Pancreas (tissue), 10 donors: ENCODE measurements around the gene DHRS1. TPM values are rescaled to one million over a fixed set of nuclear protein-coding genes. Genes with fewer than 3 reads are reported as not detected.

Experiments
- ATAC-seq, 4 donors: fragments of 200-7000 bp; cut with Tn5 transposase; one replicate each; pipeline versions ENCODE4 v1.8.0 to v1.9.1; 2020; ENCODE audit warnings: mild to moderate bottlenecking in 4 of 4, moderate library complexity in 4 of 4
- DNase-seq, 6 donors: peaks; one replicate each; pipeline ENCODE4 v3.0.0-alpha.2; 2020
- FAIRE-seq: peaks from 2 replicates; lab custom pipeline; 2012; peaks lifted over from hg19 to GRCh38; lab: Jason Lieb, UNC
- H3K27ac ChIP-seq, 4 donors: fragments of 200-600 bp; sonication (generic); 1 replicate in 3 of 4; 2 replicates in 1 of 4; pipeline versions ENCODE4 v1.5.0 to v1.8.0; 2020
- H3K27me3 ChIP-seq, 4 donors: fragments of 200-600 bp; one replicate each; pipeline ENCODE4 v1.8.0; 2021
- H3K36me3 ChIP-seq, 3 donors: fragments of 200-600 bp; sonication (generic) in 1 of 3; one replicate each; pipeline versions ENCODE4 v1.5.0 to v1.8.0; 2020 to 2021
- H3K4me1 ChIP-seq, 3 donors: fragments of 200-600 bp; one replicate each; pipeline ENCODE4 v1.8.0; 2021
- H3K4me3 ChIP-seq, 4 donors: fragments of 200-600 bp; sonication (generic) in 2 of 4; one replicate each; pipeline versions ENCODE4 v1.5.0 to v1.8.0; 2020 to 2021
- H3K9me3 ChIP-seq, 4 donors: fragments of 200-600 bp; one replicate each; pipeline ENCODE4 v1.8.0; 2021
- WGBS, 2 donors: extraction: QIAGEN DNeasy Blood & Tissue Kit; methylation state at CpG; one replicate each; pipeline ENCODE4 v1.1.7; 2013; 5-methylcytosine and 5-hydroxymethylcytosine counted together
- intact Hi-C, 3 donors: fragments of 100-400 bp; cut with DNase I; formaldehyde crosslinking; loops; one replicate each; pipeline versions ENCODE4 v1.11.1 to v1.14.2; 2022
- polyA plus RNA-seq, 2 donors: library from polyadenylated mRNA; stranded (reverse); fragments of 200-250 nt; gene quantifications; one replicate each; pipeline ENCODE4 v1.2.3, GENCODE V29; 2013
- total RNA-seq, 6 donors: library from RNA; stranded (reverse); fragmentation: NEBNext Ultra II Directional in 4 of 6; extraction: Animal tissue kit (Norgen Biotek cat#: 25700) in 4 of 6; gene quantifications; one replicate each; pipeline versions ENCODE4 v1.2.1 to v1.2.4, GENCODE V29; 2021 to 2023
- TF ChIP-seq, protein P1 (sequence below), 4 donors: fragments of 200-600 bp; sonication (generic) in 3 of 4; IDR thresholded peaks; one replicate each; pipeline versions ENCODE4 v1.5.0 to v1.8.0; 2021; ENCODE audit warnings: antibody characterized with exemption in 4 of 4
- donor health status: healthy with polysubstance abuse.
- donor health status: DM: no; HTN: no; CAD: no; lungs with moderate emphysema.
- donor health status: DM: no; HTN: no; CAD: no.
- donor health status: control.
- donor health status: control.
- donor health status: Bipolar disorder and iron deficiency.
- donor health status: DM: yes; HTN: yes; CAD: no.
- donor health status: DM: no; HTN: no; CAD: no.
- donor health status: DM: no; HTN: no; CAD: no.
- donor health status: DM: yes; HTN: yes; CAD: no.

Gene DHRS1
- total and polyA plus RNA-seq, 8 donors, result 6.1 to 21.1 (median 13.6) TPM

DNA sequence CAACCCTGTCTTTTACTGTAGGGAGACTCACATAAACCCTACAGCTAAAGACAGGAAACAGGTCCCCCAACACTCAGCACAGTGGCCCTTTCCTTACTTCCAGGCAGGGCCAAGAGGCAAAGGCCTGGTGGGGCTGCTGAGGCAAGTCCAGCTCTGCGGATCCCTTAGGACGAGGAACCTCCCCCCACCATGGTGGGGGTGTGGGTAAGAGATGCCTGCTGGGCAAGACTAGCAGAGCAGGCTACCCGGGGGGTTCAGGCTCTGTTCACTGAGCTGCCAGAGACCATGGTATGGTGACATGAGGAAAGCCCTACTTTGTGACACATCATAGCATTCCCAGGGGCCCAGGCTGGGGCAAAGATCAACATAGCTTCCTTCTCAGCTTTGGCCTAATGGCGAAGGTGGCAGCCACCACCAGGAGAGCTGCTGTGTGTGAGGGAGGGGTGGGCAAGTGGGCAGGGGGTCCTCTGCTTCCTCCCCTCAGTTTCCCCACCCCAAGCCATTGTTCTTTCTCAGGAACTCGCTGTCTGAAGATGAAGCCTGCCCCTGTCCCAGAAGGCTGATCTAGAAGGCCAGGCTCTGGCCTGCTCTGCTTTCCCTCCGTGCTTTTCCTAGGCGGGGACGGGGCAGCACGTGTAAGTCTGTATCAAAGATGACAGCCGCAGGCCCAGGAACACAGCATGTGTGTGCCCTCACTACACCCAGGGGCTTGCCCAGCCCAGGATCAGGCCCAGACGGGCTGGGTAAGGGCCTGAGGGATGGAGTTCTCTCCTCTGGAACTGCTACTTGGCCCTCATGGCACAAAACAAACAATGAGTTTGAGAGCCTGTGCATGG is 47.1 kb downstream of the DHRS1 start:
- DNase-seq (peak in 1 of 6 donors; percentile 41), FAIRE-seq (no peak), ATAC-seq (no peak)
- intact Hi-C loops, result no loop called here
- H3K9me3 ChIP-seq, result no peaks in the 10 kb centered on the region
- H3K36me3 ChIP-seq, result no peaks in the 10 kb centered on the region
- TF ChIP-seq, protein P1, sequence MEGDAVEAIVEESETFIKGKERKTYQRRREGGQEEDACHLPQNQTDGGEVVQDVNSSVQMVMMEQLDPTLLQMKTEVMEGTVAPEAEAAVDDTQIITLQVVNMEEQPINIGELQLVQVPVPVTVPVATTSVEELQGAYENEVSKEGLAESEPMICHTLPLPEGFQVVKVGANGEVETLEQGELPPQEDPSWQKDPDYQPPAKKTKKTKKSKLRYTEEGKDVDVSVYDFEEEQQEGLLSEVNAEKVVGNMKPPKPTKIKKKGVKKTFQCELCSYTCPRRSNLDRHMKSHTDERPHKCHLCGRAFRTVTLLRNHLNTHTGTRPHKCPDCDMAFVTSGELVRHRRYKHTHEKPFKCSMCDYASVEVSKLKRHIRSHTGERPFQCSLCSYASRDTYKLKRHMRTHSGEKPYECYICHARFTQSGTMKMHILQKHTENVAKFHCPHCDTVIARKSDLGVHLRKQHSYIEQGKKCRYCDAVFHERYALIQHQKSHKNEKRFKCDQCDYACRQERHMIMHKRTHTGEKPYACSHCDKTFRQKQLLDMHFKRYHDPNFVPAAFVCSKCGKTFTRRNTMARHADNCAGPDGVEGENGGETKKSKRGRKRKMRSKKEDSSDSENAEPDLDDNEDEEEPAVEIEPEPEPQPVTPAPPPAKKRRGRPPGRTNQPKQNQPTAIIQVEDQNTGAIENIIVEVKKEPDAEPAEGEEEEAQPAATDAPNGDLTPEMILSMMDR (IDR thresholded peaks at IDR 0.05), result no peak
- 78 to 80% methylated on average over 11 of the region's 11 CpGs for WGBS, 2 donors
- no peak overlapping the region for H3K27ac ChIP-seq
- no peaks in the 10 kb centered on the region for H3K27me3 ChIP-seq
- H3K4me3 ChIP-seq, result no peak overlapping the region
- no peaks in the 10 kb centered on the region for H3K4me1 ChIP-seq

DNA sequence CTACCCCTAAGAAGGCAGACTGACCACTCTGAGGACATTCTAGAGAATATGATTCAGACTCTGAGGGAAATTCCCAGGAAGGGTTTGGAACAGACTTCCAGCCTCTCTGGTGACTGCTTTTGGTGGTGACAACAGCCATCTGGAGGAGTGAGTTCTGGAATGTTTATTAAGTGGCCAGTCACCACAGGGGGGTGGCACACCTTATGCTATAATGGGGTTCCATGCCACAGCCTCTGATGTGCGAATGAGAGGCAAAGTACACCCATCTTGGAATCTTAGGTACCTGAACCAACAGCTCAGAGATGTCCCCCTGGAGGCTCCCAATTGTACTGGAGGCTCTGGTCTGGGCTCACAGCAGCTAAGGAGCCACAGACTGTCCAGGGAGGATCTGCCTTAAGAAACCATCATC is 47.7 kb downstream of the DHRS1 start:
- H3K4me1 ChIP-seq, result no peaks in the 10 kb centered on the region
- no peak overlapping the region for H3K4me3 ChIP-seq
- 91 to 94% methylated on average over 1 of the region's 1 CpG for WGBS, 2 donors
- peak in 1 of 6 donors; percentile 11 for DNase-seq
- no peak for FAIRE-seq
- no peaks in the 10 kb centered on the region for H3K9me3 ChIP-seq
- H3K36me3 ChIP-seq, result no peaks in the 10 kb centered on the region
- TF ChIP-seq, protein P1 (IDR thresholded peaks at IDR 0.05), result no peak
- intact Hi-C loops, result no loop called here
- no peak overlapping the region for H3K27ac ChIP-seq
- peak in 1 of 4 donors; percentile 69 for ATAC-seq
- H3K27me3 ChIP-seq, result no peaks in the 10 kb centered on the region

DNA sequence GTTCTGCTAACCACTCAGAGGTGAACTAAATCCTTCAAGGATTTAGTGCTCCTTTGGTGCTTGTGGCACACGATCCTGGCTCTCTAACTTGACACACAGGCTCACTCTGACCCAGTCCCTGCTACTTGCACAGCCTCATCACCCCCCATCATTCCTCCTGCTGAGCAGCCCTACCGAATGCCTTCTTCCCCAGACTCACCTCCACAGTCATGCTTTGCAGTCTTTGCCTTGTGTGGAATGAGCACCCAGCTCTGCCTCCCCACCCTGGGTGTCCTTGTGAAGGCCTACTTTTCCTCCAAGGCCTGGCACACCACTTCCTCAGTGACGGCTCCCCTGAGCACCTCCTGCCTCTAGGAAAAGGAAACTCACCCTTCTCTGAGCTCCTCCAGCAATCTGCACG is 49.2 kb downstream of the DHRS1 start:
- ATAC-seq (no peak), DNase-seq (peak in 1 of 6 donors; percentile 18), FAIRE-seq (no peak)
- WGBS, 2 donors, result 53 to 70% methylated on average over 4 of the region's 4 CpGs
- Histone ChIP-seq H3K27ac (no peak overlapping the region), H3K27me3 (no peaks in the 10 kb centered on the region), H3K4me3 (no peak overlapping the region), H3K36me3 (no peaks in the 10 kb centered on the region), H3K9me3 (no peaks in the 10 kb centered on the region), H3K4me1 (no peaks in the 10 kb centered on the region)
- intact Hi-C loops, result no loop called here
- TF ChIP-seq, protein P1 (IDR thresholded peaks at IDR 0.05), result no peak

DNA sequence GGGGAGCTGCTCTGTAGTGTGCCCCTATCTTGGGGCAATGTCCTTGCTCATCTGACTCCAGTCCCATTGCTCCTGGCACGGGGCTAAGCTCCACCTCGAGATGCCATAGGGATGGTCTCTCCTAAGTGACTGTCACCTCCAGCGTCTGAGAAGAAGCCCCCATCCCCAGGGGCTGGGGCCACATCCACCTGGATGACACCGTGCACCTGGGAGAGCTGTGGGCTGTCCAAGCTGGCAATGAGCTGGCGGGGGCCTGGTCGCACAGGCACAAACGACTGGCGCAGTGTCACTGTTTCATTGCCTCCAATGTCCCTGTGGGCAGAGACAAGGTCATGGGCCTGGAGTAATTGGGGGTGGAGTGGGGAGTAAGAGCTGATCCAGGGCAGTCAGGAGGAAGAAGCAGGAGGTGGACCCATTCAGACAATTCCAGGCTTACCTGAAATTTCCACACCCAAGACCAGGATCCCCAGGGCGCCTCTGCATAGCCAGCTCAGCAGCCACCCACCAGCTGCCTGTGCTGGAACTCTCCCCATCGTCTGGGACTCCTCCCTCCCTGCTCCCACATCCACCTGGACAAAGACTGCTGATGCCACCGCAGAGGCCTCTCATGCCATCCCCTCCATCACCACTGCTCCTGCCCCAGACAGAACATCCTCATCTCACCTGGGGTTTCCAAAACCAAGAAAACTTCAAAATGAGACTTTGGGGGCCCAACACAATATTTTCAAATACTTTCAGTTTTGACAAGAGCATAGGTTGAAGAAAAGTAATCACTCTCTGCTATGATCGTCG is 50.2 kb downstream of the DHRS1 start:
- Histone ChIP-seq H3K27me3 (no peaks in the 10 kb centered on the region), H3K36me3 (no peaks in the 10 kb centered on the region), H3K4me1 (no peaks in the 10 kb centered on the region), H3K27ac (no peak overlapping the region), H3K9me3 (no peaks in the 10 kb centered on the region), H3K4me3 (no peak overlapping the region)
- WGBS, 2 donors, result 64 to 75% methylated on average over 13 of the region's 13 CpGs
- peak in 1 of 6 donors; percentile 39 for DNase-seq
- intact Hi-C loops, result loop anchor here in 2 of 3 donors (5.0 kb wide), 2 partner anchors 33 to 48 kb away; partner anchors contain the start of genes DHRS1 (in 1 of the 2) and NOP9 (in 1 of the 2)
- no peak for FAIRE-seq
- TF ChIP-seq, protein P1 (IDR thresholded peaks at IDR 0.05), result no peak
- ATAC-seq, result no peak
